ENCODE data around the gene ACTR1A. TPM values are rescaled to one million over a fixed set of nuclear protein-coding genes. Genes with fewer than 3 reads are reported as not detected.

Gene ACTR1A
- total RNA-seq, 1 experiment from 2014 or later, result 82.1 TPM

GRCh38 chr10:102549549-102549948 is 47.0 kb upstream of the ACTR1A start:
- Mint-ChIP-seq H3K27me3 (ENCODE audit: low read depth) (no peaks in the 10 kb centered on the region; the same call in 1 of the 2 replicates), H3K4me1 (no peaks in the 10 kb centered on the region), H3K36me3 (ENCODE audit: insufficient read depth in 1 of 3, low read depth in 3 of 3) (peaks cover 5 to 17% (median 13%) of the 10 kb centered on the region in 3 experiments), H3K9me3 (no peaks in the 10 kb centered on the region), H3K27ac (no peak overlapping the region), H3K4me3 (no peak overlapping the region)
- no peak overlapping the region for H4K91ac ChIP-seq (ENCODE audit: insufficient read length, low read depth, low read length)
- no peaks in the 10 kb centered on the region for H3K4me1 ChIP-seq (ENCODE audit: insufficient read depth, low read length)
- H3K18ac ChIP-seq (ENCODE audit: insufficient read length, low read depth, low read length), result no peak overlapping the region
- H2BK5ac ChIP-seq (ENCODE audit: insufficient read length, low read length), result no peak overlapping the region
- no peak overlapping the region for H2AFZ ChIP-seq (ENCODE audit: low read length)
- no peak for DNase-seq
- no peak overlapping the region for H3K4ac ChIP-seq (ENCODE audit: low read depth, low read length)
- no peaks in the 10 kb centered on the region for H3K23me2 ChIP-seq (ENCODE audit: insufficient read length, low read depth, low read length, poor library complexity, severe bottlenecking)
- no peak overlapping the region for H3K4me2 ChIP-seq (ENCODE audit: insufficient read depth, insufficient read length, low read length)
- H2BK120ac ChIP-seq (ENCODE audit: low read depth, low read length, poor library complexity, severe bottlenecking), result no peak overlapping the region
- H2BK15ac ChIP-seq (ENCODE audit: low read depth, low read length), result no peak overlapping the region
- H3K27me3 ChIP-seq (ENCODE audit: insufficient read depth, low read length), result no peaks in the 10 kb centered on the region
- no CpG with 5 or more reads among the region's 1 CpG for WGBS (ENCODE audit: extremely low coverage, insufficient read length, low lambda C conversion rate)
- H3K9me3 ChIP-seq (ENCODE audit: control insufficient read depth, low read depth, low read length), result no peaks in the 10 kb centered on the region
- no peak overlapping the region for H2BK12ac ChIP-seq (ENCODE audit: insufficient read length, low read depth, low read length)
- no peaks in the 10 kb centered on the region for H4K20me1 ChIP-seq (ENCODE audit: control insufficient read depth, insufficient read depth, insufficient read length)
- no peak overlapping the region for H3T11ph ChIP-seq (ENCODE audit: low read length)
- no peak overlapping the region for H3K14ac ChIP-seq (ENCODE audit: insufficient read depth, low read length)
- H2BK20ac ChIP-seq (ENCODE audit: low read depth, low read length, poor library complexity, severe bottlenecking), result no peak overlapping the region
- no peaks in the 10 kb centered on the region for H3K79me2 ChIP-seq (ENCODE audit: insufficient read depth, low read length)
- H4K5ac ChIP-seq (ENCODE audit: insufficient read length, low read depth, low read length), result no peak overlapping the region
- H3K56ac ChIP-seq (ENCODE audit: insufficient read length, low read depth, low read length), result no peak overlapping the region
- no peaks in the 10 kb centered on the region for H3K79me1 ChIP-seq (ENCODE audit: insufficient read depth, low read depth, low read length, poor library complexity, severe bottlenecking)
- H2AK5ac ChIP-seq (ENCODE audit: insufficient read length, low read length), result no peak overlapping the region
- no peak overlapping the region for H3K23ac ChIP-seq (ENCODE audit: insufficient read length, low read depth, low read length)
- no peak overlapping the region for H3K27ac ChIP-seq (ENCODE audit: insufficient read length, low read depth, low read length)
- H4K8ac ChIP-seq (replicated peaks; ENCODE audit: insufficient read length, low read depth, low read length), result no peak overlapping the region
- TF ChIP-seq, protein P1, sequence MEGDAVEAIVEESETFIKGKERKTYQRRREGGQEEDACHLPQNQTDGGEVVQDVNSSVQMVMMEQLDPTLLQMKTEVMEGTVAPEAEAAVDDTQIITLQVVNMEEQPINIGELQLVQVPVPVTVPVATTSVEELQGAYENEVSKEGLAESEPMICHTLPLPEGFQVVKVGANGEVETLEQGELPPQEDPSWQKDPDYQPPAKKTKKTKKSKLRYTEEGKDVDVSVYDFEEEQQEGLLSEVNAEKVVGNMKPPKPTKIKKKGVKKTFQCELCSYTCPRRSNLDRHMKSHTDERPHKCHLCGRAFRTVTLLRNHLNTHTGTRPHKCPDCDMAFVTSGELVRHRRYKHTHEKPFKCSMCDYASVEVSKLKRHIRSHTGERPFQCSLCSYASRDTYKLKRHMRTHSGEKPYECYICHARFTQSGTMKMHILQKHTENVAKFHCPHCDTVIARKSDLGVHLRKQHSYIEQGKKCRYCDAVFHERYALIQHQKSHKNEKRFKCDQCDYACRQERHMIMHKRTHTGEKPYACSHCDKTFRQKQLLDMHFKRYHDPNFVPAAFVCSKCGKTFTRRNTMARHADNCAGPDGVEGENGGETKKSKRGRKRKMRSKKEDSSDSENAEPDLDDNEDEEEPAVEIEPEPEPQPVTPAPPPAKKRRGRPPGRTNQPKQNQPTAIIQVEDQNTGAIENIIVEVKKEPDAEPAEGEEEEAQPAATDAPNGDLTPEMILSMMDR (conservative IDR thresholded peaks at IDR 0.05), result no peak
- H3K9ac ChIP-seq (ENCODE audit: extremely low read depth, insufficient read length, low read length), result no peak overlapping the region

Data from H9 (cell line).